B cell (primary cell): Measurements from ENCODE around the gene GSTA2. TPM values are rescaled to one million over a fixed set of nuclear protein-coding genes. Genes with fewer than 3 reads are reported as not detected.

ENCODE experiments used
- ATAC-seq: fragments of 200-7000 bp; cut with Tn5 transposase; one replicate; pipeline ENCODE4 v1.10.0; 2021; ENCODE audit warnings: low read depth, mild to moderate bottlenecking, moderate number of reproducible peaks, moderate library complexity
- CTCF ChIA-PET: fragments of 350-600 bp; sonication (Branson Sonifier 250); formaldehyde crosslinking; loops from one replicate; lab custom pipeline; 2021; ENCODE audit warnings: antibody characterized with exemption, inconsistent platforms; lab: Charles Lee
- POLR2A ChIA-PET: fragments of 350-600 bp; sonication (Branson Sonifier 250); formaldehyde crosslinking; loops from one replicate; lab custom pipeline; 2021; ENCODE audit warnings: antibody characterized with exemption; lab: Charles Lee
- DNase-seq: peaks from one replicate; pipeline ENCODE4 v3.0.0; 2013
- H2AFZ ChIP-seq: 2 replicates; pipeline ENCODE4 v1.6.1; 2012; ENCODE audit warnings: mild to moderate bottlenecking, low read depth, low read length; ENCODE audit not compliant: insufficient read depth, poor library complexity, severe bottlenecking
- H3K27ac ChIP-seq, 2 donors: 1 replicate in 1 of 2; 2 replicates in 1 of 2; pipeline ENCODE4 v1.5.1; 2012 to 2013; ENCODE audit warnings: low read length in 2 of 2, mild to moderate bottlenecking in 2 of 2, moderate library complexity in 1 of 2
- H3K27me3 ChIP-seq, 4 experiments: fragments of 200-600 bp in 1 of 4; sonication (generic) in 1 of 4; replicated peaks in 1 of 4; 1 replicate in 2 of 4; 2 replicates in 2 of 4; pipeline versions ENCODE4 v1.6.1 to v1.7.0; 2013 to 2016; ENCODE audit warnings: low read length in 3 of 4, mild to moderate bottlenecking in 2 of 4, mixed read lengths in 1 of 4, moderate library complexity in 1 of 4; ENCODE audit not compliant: insufficient read depth in 4 of 4, control insufficient read depth in 3 of 4; ENCODE audit errors: control extremely low read depth in 1 of 4
- H3K36me3 ChIP-seq, 2 experiments: replicated peaks in 1 of 2; 1 replicate in 1 of 2; 2 replicates in 1 of 2; pipeline versions ENCODE4 v1.6.1 to v1.7.1; 2013; ENCODE audit warnings: low read length in 1 of 2; ENCODE audit not compliant: insufficient read depth in 2 of 2, control insufficient read depth in 1 of 2; ENCODE audit errors: control extremely low read depth in 1 of 2, extremely low read depth in 1 of 2
- H3K4me1 ChIP-seq, 2 donors: fragments of 200-600 bp in 1 of 2; sonication (generic) in 1 of 2; 1 replicate in 1 of 2; 2 replicates in 1 of 2; pipeline versions ENCODE4 v1.5.1 to v1.6.1; 2013 to 2017; ENCODE audit warnings: low read length in 2 of 2; ENCODE audit not compliant: control insufficient read depth in 2 of 2, insufficient read depth in 2 of 2
- H3K4me2 ChIP-seq: replicated peaks from 2 replicates; pipeline ENCODE3; 2012; ENCODE audit warnings: mild to moderate bottlenecking, low read depth, low read length; ENCODE audit not compliant: poor library complexity, severe bottlenecking
- H3K4me3 ChIP-seq, 5 experiments: fragments of 200-600 bp in 1 of 5; sonication (generic) in 1 of 5; 1 replicate in 3 of 5; 2 replicates in 2 of 5; pipeline versions ENCODE4 v1.5.1 to v1.7.0; 2011 to 2016; ENCODE audit warnings: low read length in 4 of 5, mild to moderate bottlenecking in 4 of 5, low read depth in 2 of 5, control low read depth in 1 of 5, moderate library complexity in 1 of 5; ENCODE audit not compliant: insufficient read depth in 1 of 5; ENCODE audit errors: control extremely low read depth in 1 of 5, extremely low read depth in 1 of 5
- H3K79me2 ChIP-seq: fragments of 200-600 bp; sonication (generic); one replicate; pipeline ENCODE4 v1.6.0; 2016; ENCODE audit warnings: low read length; ENCODE audit not compliant: control insufficient read depth, insufficient read depth
- H3K9ac ChIP-seq: fragments of 200-600 bp; sonication (generic); 2 replicates; pipeline ENCODE4 v1.6.1; 2017; ENCODE audit warnings: mild to moderate bottlenecking, low read length, moderate library complexity
- H3K9me3 ChIP-seq, 3 donors: one replicate each; pipeline versions ENCODE4 v1.6.1 to v1.7.1; 2013; ENCODE audit warnings: low read length in 2 of 3; ENCODE audit not compliant: control insufficient read depth in 2 of 3, insufficient read depth in 1 of 3; ENCODE audit errors: control extremely low read depth in 1 of 3
- H4K20me1 ChIP-seq: 2 replicates; pipeline ENCODE4 v1.6.0; 2012; ENCODE audit warnings: mild to moderate bottlenecking, low read length; ENCODE audit not compliant: insufficient read depth, control insufficient read depth, poor library complexity, severe bottlenecking
- H3K27ac Mint-ChIP-seq: one replicate; pipeline ENCODE4 v1.8.0; 2021; ENCODE audit warnings: mixed read lengths
- H3K27me3 Mint-ChIP-seq: one replicate; pipeline ENCODE4 v1.8.0; 2021; ENCODE audit warnings: mixed read lengths
- H3K4me1 Mint-ChIP-seq: one replicate; pipeline ENCODE4 v1.8.0; 2021; ENCODE audit warnings: mixed read lengths
- H3K4me3 Mint-ChIP-seq: one replicate; pipeline ENCODE4 v1.8.0; 2021; ENCODE audit warnings: mixed read lengths
- H3K9me3 Mint-ChIP-seq: one replicate; pipeline ENCODE4 v1.8.0; 2022; ENCODE audit warnings: mixed read lengths; ENCODE audit not compliant: insufficient read depth
- CTCF ChIP-seq: fragments of 200-600 bp; IDR thresholded peaks from one replicate; pipeline ENCODE4 v1.8.0; 2022; ENCODE audit warnings: antibody characterized with exemption, mild to moderate bottlenecking
- EZH2 ChIP-seq: IDR thresholded peaks from 2 replicates; pipeline ENCODE4 v1.6.1; 2012; ENCODE audit warnings: borderline replicate concordance, low read depth, mild to moderate bottlenecking, moderate library complexity, low read length; ENCODE audit not compliant: insufficient read depth, poor library complexity, severe bottlenecking
- WGBS: methylation state at CpG from one replicate; pipeline ENCODE4 v1.1.5; 2013; ENCODE audit warnings: missing lambda C conversion rate; ENCODE audit not compliant: insufficient coverage; 5-methylcytosine and 5-hydroxymethylcytosine counted together
- intact Hi-C: fragments of 100-400 bp; cut with micrococcal nuclease; formaldehyde crosslinking; loops from one replicate; pipeline ENCODE4 v1.10.0; 2022
- polyA plus RNA-seq: library from polyadenylated mRNA; depleted of rRNA; stranded (reverse); fragments of >200 nt; gene quantifications from 2 replicates; pipeline ENCODE4 v1.2.3, GENCODE V29; 2012
- total RNA-seq, 2 donors: library from RNA; stranded (reverse); fragments of 120-200 nt in 1 of 2; gene quantifications; 1 replicate in 1 of 2; 2 replicates in 1 of 2; pipeline versions ENCODE4 v1.2.3 to v1.2.4, GENCODE V29; 2013 to 2022

Gene GSTA2
- total and polyA plus RNA-seq, 2 donors (not counting 1 experiment from before 2014, with no cell fraction given), result not detected

DNA sequence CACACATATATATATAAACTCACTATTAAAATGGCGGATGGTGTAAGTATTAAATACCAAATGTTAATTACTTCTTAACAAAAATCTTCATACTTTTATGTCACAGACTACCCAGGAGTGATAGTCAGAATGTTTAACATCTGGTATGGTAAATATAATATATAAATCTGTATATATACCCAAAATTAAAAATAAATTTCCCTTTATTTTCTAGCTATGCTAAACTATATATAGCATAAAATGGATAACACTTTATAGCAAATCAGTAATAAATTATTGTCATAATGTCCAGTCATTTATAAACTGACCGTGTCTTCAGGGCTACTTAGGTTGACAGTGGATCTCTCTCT lies 37.1 kb downstream of the GSTA2 start:
- ChIA-PET CTCF (interaction anchor here (1.1 to 1.3 kb wide), 2 partner anchors 11 to 319 kb away, joined by 3 to 4 read pairs; no protein-coding TSS in a partner anchor), POLR2A (no interaction called here)
- H3K27me3 ChIP-seq, result peaks cover 0 to 4% (median 2%) of the 10 kb centered on the region in 4 experiments
- WGBS, result no CpG with 5 or more reads among the region's 2 CpGs
- no peak overlapping the region for H3K4me2 ChIP-seq
- Mint-ChIP-seq H3K4me3 (no peak overlapping the region), H3K4me1 (peaks cover 6% of the 10 kb centered on the region), H3K9me3 (no peaks in the 10 kb centered on the region), H3K27ac (no peak overlapping the region), H3K27me3 (peaks cover 7% of the 10 kb centered on the region)
- no peaks in the 10 kb centered on the region for H4K20me1 ChIP-seq
- no peak overlapping the region for H2AFZ ChIP-seq
- no peaks in the 10 kb centered on the region for H3K79me2 ChIP-seq
- H3K4me1 ChIP-seq, result peaks cover 0 to 3% of the 10 kb centered on the region in 2 donors
- no peak overlapping the region for H3K9ac ChIP-seq
- ATAC-seq (no peak), DNase-seq (no peak)
- H3K9me3 ChIP-seq, result no peaks in the 10 kb centered on the region
- H3K27ac ChIP-seq, result no peak overlapping the region
- intact Hi-C loops, result no loop called here
- no peaks in the 10 kb centered on the region for H3K36me3 ChIP-seq
- TF ChIP-seq CTCF (no peak), EZH2 (no peak)
- H3K4me3 ChIP-seq, result no peak overlapping the region

DNA sequence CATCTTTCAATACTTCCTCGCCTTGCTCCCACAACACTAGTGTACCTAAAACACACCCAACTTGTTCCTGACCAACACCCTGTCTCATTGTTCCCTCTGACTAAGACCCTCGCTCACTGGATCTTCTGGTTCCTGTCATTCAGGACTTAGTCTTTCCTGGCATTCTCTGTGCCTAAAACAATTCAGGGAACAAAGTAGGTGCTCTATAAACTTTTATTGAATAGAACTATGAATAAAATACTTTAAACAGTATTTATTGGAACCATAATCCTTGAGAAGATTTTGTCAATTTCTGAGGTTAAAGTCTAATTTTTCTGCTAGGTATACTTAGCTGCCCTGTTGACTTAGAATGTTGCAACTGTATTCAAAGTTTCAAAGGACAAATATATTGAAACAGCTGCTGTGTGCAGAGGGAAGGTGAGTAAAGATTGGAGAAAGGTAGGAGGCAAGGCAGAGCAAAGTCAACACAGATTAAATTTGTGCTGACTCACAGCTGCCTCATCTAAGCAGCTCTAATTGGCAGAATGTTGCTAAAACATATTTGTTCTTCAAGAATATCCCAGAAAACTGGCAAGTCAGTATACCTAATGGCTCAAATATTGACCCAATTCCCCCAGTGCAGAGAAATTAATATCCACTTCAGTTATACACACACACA lies 37.6 kb downstream of the GSTA2 start:
- POLR2A ChIA-PET, result no interaction called here
- Histone ChIP-seq H3K4me3 (no peak overlapping the region), H4K20me1 (no peaks in the 10 kb centered on the region), H2AFZ (no peak overlapping the region), H3K4me2 (no peak overlapping the region), H3K27ac (no peak overlapping the region), H3K79me2 (no peaks in the 10 kb centered on the region), H3K9me3 (no peaks in the 10 kb centered on the region), H3K27me3 (peaks cover 0 to 4% (median 2%) of the 10 kb centered on the region in 4 experiments), H3K9ac (no peak overlapping the region), H3K36me3 (no peaks in the 10 kb centered on the region), H3K4me1 (peaks cover 0 to 3% of the 10 kb centered on the region in 2 donors)
- intact Hi-C loops, result no loop called here
- 80% methylated on average over 1 of the region's 2 CpGs for WGBS
- Mint-ChIP-seq H3K4me3 (no peak overlapping the region), H3K27me3 (peaks cover 10% of the 10 kb centered on the region), H3K4me1 (peaks cover 6% of the 10 kb centered on the region), H3K27ac (no peak overlapping the region), H3K9me3 (no peaks in the 10 kb centered on the region)
- no peak for TF ChIP-seq CTCF
- CTCF ChIA-PET, result interaction anchor here (1.1 to 1.3 kb wide), 2 partner anchors 11 to 318 kb away, joined by 3 to 4 read pairs; no protein-coding TSS in a partner anchor
- DNase-seq, result no peak
- ATAC-seq, result no peak
